Left cardiac atrium (tissue), 4 donors: ENCODE data around the gene ZNF469. TPM values are rescaled to one million over a fixed set of nuclear protein-coding genes. Genes with fewer than 3 reads are reported as not detected.

Experiments used
- ATAC-seq, 2 donors: fragments of 200-7000 bp; cut with Tn5 transposase; one replicate each; pipeline ENCODE4 v1.9.1; 2020; ENCODE audit warnings: mild to moderate bottlenecking in 2 of 2, moderate library complexity in 2 of 2
- DNase-seq: peaks from one replicate; pipeline ENCODE4 v3.0.0-alpha.2; 2020
- intact Hi-C, 2 donors: fragments of 100-400 bp; cut with DNase I; formaldehyde crosslinking; loops; one replicate each; pipeline versions ENCODE4 v1.14.1 to v1.15.1; 2022 to 2023
- total RNA-seq, 2 donors: library from RNA; stranded (reverse); fragmentation: NEBNext Ultra II Directional; extraction: Animal tissue kit (Norgen Biotek cat#: 25700); gene quantifications; one replicate each; pipeline ENCODE4 v1.2.1, GENCODE V29; 2021
- donor health status: DM: no; HTN: yes; CAD: no.
- donor health status: DM: no; HTN: yes; CAD: no; lungs with severe emphysema.
- donor health status: DM: yes; HTN: yes; CAD: no.
- donor health status: Dilated cardiomyopathy.

Gene ZNF469
- total RNA-seq, 2 donors from 2014 or later: 0.65 to 1.7 TPM

GRCh38 chr16:88375236-88375975 is 7.4 kb upstream of the ZNF469 start:
- intact Hi-C loops: no loop called here
- ATAC-seq: no peak
- DNase-seq: peak; percentile 23

GRCh38 chr16:88375996-88376834 is 6.5 kb upstream of the ZNF469 start:
- DNase-seq: peak; percentile 30
- ATAC-seq: peak; percentile 35 to 51
- intact Hi-C loops: no loop called here

DNA sequence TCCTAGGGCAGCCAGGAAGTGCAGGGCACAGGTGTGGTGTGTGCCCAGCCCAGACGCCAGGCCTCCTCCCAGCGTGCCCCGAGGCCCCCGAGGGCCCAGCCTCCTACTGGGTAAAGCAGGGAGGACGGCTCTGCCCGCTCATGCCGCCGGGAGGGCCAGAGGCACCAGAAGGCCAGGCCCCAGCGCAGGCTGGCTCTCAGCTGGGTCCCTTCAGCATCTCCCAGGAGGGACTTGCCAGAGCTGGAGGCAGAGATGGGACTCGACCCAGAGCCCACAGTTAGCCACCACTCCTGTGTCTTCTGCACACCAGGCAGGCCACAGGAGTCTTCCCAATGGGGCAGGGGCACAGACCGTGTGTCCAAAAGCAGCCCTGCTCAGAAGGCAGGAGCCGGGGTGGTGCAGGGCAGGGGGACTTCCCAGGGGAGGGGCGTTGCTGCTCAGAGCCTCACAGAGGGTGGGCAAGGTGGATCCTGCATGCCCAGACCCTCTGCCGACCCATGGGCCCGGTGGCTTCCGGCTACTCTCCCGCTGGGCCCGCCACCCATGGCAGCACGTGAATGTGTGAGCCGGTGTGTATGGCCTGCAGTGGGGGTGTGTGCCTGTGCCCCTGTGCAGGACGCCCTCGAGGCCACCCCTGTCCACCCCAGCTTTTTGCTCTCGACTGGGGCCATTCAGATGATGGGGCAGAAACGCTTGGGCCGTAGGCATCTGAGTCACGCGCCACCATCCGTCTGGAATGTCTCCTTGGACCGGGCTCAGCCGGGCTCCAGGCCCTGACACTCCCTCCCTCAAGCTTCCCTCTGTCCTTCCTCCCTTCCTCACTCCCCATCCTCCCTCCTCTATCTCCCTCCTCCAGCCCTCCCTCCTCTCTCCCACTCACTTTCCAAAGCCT is 5.7 kb upstream of the ZNF469 start:
- intact Hi-C loops: no loop called here
- DNase-seq (no peak), ATAC-seq (peak; percentile 10 to 31)

DNA sequence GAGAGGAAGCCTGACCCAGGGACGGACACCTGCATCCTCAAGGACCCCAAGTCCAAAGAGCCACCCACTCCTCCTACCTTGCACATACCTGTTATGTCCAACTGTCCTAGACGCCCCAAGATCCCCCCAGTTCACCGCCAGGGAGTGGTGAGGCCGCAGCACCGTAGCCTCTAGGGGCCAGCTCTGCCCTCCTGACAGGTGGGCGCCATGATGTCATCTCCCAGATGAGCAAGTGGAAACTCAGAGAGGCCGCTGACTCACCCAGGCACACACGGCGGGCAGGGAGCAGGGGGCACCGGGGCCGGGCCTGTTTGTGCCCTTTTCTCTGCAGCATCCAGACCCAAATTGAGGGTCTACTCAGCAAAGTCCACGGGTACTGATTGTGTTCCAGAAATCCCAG is 4.8 kb upstream of the ZNF469 start:
- ATAC-seq (no peak), DNase-seq (no peak)

GRCh38 chr16:88378401-88378800 is 4.4 kb upstream of the ZNF469 start:
- intact Hi-C loops: no loop called here
- DNase-seq (no peak), ATAC-seq (no peak)

More for the DNA sequence above, 4.8 kb upstream of the ZNF469 start:
- intact Hi-C loops: no loop called here

DNA sequence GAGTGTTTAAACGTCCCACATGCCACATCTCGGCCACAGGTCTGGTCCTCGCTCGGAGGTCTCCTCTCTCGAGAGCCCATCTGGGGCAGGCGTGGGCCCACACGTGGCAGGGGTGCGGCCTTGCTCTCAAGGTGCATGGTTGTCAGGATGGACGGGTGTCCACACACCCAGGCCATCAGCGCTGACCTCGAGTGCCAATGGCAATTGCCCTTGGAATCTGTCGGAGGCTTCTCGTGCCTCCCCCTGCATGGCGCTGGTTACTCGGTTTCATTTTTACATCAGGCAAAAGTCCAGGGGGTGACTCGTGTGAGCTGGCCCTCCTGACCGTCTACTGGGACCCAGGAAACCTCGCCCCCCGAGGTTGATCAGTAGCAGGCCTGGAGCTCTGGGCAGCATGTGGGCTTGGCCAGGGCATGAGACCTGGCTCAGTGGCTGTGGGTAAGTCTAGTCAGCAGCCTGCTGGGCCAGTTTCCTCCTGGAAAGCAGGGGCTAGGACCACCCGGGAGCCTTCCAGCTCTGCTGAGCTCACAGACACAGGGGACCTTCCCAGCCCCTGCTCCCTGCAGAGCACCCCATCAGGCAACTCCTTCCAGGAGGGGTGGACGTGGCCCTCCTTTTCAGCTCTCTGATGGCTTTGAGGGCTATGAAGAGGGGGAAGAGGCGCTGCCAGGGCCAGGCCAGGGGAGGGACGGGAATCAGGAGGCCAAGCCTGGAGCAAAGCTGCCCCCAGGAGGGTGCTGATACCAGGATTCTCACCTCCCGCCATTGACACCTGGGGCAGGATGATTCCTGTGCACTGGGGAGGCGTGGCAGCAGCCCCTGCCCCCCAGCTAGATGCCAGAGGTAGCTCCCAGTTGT is 3.7 kb upstream of the ZNF469 start:
- DNase-seq (no peak), ATAC-seq (no peak)
- intact Hi-C loops: no loop called here

DNA sequence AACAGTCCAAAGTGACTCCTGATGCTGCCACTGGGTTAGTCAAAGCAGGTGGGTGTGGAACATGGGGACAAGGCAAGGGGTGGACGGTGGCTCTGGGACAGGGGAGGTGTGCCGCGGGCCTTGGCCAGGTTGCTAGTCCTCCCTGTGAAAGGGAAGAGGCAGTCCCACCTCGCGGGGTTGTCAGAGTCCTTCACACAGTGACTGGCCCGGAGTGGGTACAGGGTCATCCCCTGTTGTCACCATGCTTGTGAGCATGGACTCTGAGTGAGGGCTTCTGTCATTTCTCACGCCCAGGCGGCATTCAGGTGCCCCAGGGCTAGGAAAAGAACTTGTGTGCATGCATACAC is 3.1 kb upstream of the ZNF469 start:
- intact Hi-C loops: no loop called here
- ATAC-seq: no peak
- DNase-seq: no peak

DNA sequence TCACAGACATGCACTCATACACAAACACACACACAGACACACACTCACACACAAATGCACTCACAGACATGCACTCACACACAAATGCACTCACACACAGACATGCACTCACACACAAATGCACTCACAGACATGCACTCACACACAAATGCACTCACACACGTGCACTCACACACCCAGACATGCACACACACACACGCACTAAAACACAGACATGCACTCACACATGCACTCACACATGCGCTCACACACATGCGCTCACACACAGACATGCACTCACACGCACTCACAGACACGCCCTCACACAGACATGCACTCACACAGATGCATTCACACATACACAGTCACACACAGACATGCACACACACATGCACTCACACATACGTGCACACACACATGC is 2.7 kb upstream of the ZNF469 start:
- ATAC-seq (no peak), DNase-seq (no peak)
- intact Hi-C loops: no loop called here

GRCh38 chr16:88380619-88381018 is 2.1 kb upstream of the ZNF469 start:
- intact Hi-C loops: no loop called here
- DNase-seq: no peak
- ATAC-seq: no peak

DNA sequence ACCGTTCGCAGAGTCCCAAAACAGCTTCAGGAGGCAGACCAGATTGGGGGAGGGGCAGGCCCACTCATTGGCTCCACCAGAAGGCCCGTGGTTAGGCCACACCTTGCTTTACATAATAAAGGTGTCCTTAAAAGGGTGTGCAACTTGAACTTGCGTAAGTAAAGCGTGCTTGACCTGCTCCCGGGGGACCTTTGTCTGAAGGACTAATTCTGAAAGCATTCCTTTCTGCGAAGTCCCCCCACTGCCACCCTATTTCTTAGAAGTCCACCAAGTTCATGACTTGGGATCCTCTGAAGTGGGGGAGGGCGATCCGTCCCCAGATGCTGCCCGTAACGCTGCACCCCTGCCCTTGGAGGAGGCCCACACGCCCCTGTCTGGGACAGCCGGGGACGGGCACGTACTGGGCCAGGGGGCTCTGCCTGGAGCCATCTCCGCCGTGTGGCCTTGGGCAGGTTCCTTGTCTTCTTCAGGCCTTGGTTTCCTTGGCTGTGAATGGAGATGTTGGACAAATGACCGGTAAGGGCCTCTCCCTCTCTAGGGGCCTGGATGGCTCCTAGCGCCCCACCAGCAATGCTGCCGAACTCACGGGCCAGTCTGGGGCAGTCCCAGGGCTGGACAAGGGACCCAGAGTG is 823 bp upstream of the ZNF469 start:
- DNase-seq (no peak), ATAC-seq (no peak)
- intact Hi-C loops: no loop called here

DNA sequence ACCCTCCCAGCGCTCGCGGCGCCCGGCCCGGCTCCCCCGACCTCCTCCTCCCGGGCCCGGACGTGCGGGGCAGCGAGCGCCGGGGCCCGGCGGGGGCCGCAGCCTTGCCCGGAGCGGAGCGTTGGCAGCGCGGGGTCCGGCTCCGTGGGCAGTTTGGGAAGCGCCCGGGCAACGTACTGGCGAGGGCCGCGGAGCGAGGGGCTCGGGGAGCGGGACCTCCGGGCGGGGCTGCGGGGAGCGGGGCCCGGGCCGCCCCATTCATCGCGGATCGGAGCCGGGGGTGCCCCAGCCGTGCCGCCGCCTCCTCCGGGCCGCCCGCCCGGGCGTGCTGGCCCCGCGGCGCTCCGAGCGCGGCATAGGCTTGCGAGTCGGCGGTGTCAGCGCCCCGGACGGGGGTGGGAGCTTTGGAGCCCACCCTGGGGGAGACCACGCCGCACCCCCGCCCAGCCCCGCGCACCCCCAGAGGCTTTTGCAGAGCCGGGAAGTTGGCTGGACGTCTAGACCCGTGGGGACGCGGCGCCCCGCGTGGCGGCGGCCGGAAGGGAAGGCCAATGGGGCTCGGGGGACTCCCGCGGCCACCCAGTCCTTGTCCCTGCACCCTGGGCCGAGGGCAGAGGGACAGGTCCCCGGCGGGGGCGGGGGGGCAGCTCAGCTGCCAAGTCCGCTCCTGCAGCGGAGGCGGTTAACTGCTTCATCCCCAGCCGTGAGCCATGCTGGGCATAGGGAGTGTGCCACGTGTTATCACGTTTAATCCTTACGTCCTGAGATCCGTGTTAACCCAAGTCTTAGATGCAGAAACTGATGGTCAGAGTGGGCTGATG is 852 bp downstream of the ZNF469 start:
- ATAC-seq (peak; percentile 19 to 39), DNase-seq (no peak)
- intact Hi-C loops: no loop called here

- intact Hi-C loops: no loop called here
- DNase-seq: peak; percentile 10
- ATAC-seq: no peak
Measured at GRCh38 chr16:88384222-88385111, 1.7 kb downstream of the ZNF469 start.

- DNase-seq (no peak), ATAC-seq (no peak)
- intact Hi-C loops: no loop called here
Measured at GRCh38 chr16:88385112-88385594, 2.4 kb downstream of the ZNF469 start.

GRCh38 chr16:88385831-88386815 is 3.4 kb downstream of the ZNF469 start:
- intact Hi-C loops: no loop called here
- no peak for DNase-seq
- ATAC-seq: no peak

DNA sequence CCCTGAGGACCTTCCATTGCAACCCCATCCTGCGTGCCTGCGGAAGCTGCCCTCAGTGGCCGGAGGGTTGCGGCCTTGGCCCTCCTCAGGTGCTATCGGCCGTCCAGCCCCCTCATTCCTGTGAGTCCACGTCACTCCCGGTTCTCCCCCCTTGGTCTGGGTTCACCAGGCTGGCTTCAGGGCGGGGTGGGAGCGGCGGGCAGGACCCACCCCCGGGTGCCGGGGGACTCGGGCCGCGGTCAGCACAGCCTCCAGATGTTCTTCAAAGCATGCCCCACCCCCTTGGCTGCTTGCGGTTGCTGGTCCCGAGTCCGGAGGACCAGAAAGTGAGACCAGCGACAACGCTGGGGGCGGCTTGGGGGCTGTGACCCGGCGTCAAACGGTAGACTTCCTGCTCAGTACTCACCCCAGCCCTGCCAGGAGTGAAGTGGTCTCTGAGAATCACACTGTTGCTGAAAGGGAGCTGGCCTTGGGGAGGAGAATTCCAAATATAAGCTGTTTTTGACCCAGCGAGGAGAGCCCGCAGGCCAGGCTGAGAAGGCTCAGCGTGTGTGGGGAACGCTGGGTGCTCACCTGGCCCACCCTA is 4.5 kb downstream of the ZNF469 start:
- intact Hi-C loops: no loop called here
- DNase-seq (no peak), ATAC-seq (no peak)
